Measurements from ENCODE around the gene TSFM.

DNA sequence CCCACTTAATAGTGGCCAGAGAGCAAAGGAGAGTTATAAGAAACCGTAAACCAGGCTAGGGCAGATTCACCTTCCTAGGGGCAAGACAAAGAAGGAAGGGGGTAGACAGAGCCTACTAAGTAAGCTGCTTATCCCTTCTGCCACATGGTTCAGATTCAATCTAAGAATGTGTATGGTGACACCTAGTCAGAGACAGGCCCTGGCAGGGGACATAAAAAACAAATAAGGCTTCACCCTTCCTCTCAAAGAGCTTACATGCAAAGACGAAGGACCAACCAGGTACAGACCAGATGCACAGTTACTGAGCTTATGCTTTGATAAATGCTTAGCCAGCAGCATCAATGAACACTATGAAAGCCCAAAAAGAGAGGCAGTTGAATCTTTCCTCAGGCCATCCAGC, 20.1 kb upstream of the TSFM start:
- TF ChIP-seq CTCF (IDR thresholded peaks at IDR 0.05): no peak
- TF ChIP-seq POLR2A (IDR thresholded peaks at IDR 0.05): no peak
